Prostate gland (tissue), 2 donors: ENCODE data around the gene FCN1. TPM values are rescaled to one million over a fixed set of nuclear protein-coding genes. Genes with fewer than 3 reads are reported as not detected.

Experiments used
- DNase-seq: peaks from one replicate; pipeline ENCODE4 v3.0.0-alpha.2; 2019; ENCODE audit warnings: low spot score
- H3K27ac ChIP-seq, 2 donors: fragments of 200-600 bp; sonication (generic); 2 replicates each; pipeline ENCODE4 v1.5.1; 2017 to 2019
- H3K27me3 ChIP-seq: fragments of 200-600 bp; sonication (generic); replicated peaks from 2 replicates; pipeline ENCODE4 v1.5.1; 2019; ENCODE audit not compliant: insufficient read depth
- H3K36me3 ChIP-seq, 2 donors: fragments of 200-600 bp; sonication (generic); 1 replicate in 1 of 2; 2 replicates in 1 of 2; pipeline versions ENCODE4 v1.5.1 to v1.8.1; 2017 to 2019
- H3K4me1 ChIP-seq: fragments of 200-600 bp; sonication (generic); replicated peaks from 2 replicates; pipeline ENCODE4 v1.5.1; 2019
- H3K4me3 ChIP-seq, 2 donors: fragments of 200-600 bp; sonication (generic); 2 replicates each; pipeline ENCODE4 v1.5.1; 2017 to 2019
- H3K9me3 ChIP-seq: fragments of 200-600 bp; sonication (generic); 2 replicates; pipeline ENCODE4 v1.5.1; 2017
- POLR2A ChIP-seq: fragments of 450-650 bp; IDR thresholded peaks from one replicate; pipeline ENCODE4 v1.6.1; 2016; ENCODE audit warnings: antibody characterized with exemption, mild to moderate bottlenecking
- POLR2AphosphoS5 ChIP-seq: sonication (generic); formaldehyde crosslinking; IDR thresholded peaks from one replicate; pipeline ENCODE4 v1.6.1; 2017; ENCODE audit warnings: antibody characterized with exemption
- WGBS: methylation state at CpG from one replicate; pipeline ENCODE4 v1.1.5; 2018; 5-methylcytosine and 5-hydroxymethylcytosine counted together
- intact Hi-C: fragments of 100-400 bp; cut with DNase I; formaldehyde crosslinking; loops from one replicate; pipeline ENCODE4 v1.14.2; 2022
- total RNA-seq, 2 donors: library from RNA; depleted of rRNA; stranded (reverse); fragments of >200 nt; gene quantifications; one replicate each; pipeline ENCODE4 v1.1.0, GENCODE V29; 2016
- TF ChIP-seq, protein P1 (sequence below), 4 experiments: fragments of 200-600 bp in 2 of 4; fragments of 450-650 bp in 2 of 4; sonication (generic) in 2 of 4; IDR thresholded peaks; 1 replicate in 3 of 4; 2 replicates in 1 of 4; pipeline ENCODE4 v1.5.1; 2016 to 2019; ENCODE audit warnings: antibody characterized with exemption in 4 of 4, mild to moderate bottlenecking in 2 of 4, moderate library complexity in 2 of 4

Gene FCN1
- total RNA-seq, 2 donors from 2014 or later: 0.23 to 0.34 TPM

DNA sequence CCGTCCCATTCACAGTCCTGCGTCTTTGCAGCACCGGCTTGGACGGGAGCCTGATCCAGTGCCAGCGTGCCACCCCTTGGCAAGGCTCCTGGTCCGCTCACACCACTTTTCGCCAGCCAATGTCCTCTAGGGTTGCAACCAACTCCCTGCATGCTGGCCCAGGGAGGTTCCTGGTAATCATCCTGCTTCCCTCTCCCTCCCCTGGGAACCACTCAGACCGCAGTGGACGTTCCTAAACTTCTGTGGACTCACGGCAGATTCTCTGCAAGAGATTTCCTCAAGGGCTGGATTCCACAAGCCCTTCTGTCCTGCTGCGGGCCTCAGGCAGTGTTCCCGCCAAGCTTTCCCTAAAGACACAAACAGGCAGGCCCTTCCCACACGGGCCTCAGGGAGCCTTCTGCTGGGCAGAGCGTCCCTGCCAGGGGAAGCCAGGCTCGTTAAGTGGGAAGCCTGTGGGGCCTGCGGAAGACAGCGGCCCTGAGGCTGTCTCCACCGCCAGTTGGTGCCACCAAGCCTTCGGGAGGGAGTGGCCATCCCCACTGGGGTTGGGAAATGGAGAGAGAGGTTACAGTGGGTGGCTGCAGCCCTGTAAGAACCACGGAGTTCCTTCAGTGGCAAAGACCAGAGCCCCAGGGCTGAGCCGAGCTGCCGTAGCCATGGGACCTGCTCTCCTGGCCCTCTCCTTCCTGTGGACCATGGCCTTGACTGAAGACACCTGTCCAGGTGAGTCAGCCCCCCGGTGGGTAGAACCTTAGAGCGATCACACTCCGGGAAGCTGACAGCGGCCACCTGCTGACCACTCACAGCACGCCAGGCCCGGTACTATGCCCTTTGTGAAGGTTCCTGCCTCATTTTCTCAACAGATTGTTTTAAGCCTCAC, 53.5 kb downstream of the FCN1 start:
- 47% methylated on average over 28 of the region's 28 CpGs for WGBS
- Histone ChIP-seq H3K36me3 (no peaks in the 10 kb centered on the region), H3K4me1 (peaks cover 5% of the 10 kb centered on the region), H3K27ac (peak overlapping the region; percentile 75 to 82), H3K4me3 (no peak overlapping the region), H3K9me3 (no peaks in the 10 kb centered on the region), H3K27me3 (no peaks in the 10 kb centered on the region)
- TF ChIP-seq POLR2A: no peak
- TF ChIP-seq, protein P1, sequence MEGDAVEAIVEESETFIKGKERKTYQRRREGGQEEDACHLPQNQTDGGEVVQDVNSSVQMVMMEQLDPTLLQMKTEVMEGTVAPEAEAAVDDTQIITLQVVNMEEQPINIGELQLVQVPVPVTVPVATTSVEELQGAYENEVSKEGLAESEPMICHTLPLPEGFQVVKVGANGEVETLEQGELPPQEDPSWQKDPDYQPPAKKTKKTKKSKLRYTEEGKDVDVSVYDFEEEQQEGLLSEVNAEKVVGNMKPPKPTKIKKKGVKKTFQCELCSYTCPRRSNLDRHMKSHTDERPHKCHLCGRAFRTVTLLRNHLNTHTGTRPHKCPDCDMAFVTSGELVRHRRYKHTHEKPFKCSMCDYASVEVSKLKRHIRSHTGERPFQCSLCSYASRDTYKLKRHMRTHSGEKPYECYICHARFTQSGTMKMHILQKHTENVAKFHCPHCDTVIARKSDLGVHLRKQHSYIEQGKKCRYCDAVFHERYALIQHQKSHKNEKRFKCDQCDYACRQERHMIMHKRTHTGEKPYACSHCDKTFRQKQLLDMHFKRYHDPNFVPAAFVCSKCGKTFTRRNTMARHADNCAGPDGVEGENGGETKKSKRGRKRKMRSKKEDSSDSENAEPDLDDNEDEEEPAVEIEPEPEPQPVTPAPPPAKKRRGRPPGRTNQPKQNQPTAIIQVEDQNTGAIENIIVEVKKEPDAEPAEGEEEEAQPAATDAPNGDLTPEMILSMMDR (IDR thresholded peaks at IDR 0.05): no peak
- TF ChIP-seq POLR2AphosphoS5: peak; percentile 81
- intact Hi-C loops: no loop called here
- DNase-seq: peak; percentile 80

DNA sequence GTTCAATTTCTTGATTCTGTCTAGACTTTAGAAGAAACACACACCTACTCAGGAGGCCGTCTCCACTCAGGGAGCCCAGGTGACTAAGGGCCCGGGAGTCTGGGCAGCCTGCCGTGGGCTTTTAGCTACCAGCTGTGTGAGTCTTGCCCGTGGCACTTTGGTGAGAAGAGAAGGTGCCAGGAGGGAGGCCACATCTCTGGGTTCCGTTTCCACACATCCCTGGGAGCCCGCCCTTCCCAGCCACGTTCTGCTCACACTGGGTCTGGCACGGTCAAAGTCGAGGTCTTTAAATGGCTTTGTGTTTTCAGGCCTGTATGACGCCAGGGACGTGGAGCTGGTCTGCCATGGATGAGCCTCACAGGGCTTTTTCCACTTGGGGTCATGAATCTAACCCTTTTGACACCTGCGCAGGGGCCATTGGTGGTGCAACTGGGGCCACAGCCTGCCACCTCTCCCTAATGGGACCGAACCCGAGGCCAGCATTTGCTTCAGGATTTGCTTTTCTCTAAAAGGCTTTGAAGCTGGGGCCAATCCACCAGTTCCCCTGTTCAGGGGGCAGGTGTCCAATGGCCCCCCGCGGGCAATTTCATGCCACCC, 54.3 kb downstream of the FCN1 start:
- intact Hi-C loops: no loop called here
- H3K36me3 ChIP-seq: no peaks in the 10 kb centered on the region
- H3K9me3 ChIP-seq: no peaks in the 10 kb centered on the region
- peak; percentile 44 for DNase-seq
- peaks cover 5% of the 10 kb centered on the region for H3K4me1 ChIP-seq
- no peak overlapping the region for H3K4me3 ChIP-seq
- H3K27me3 ChIP-seq: no peaks in the 10 kb centered on the region
- WGBS: 61% methylated on average over 15 of the region's 16 CpGs
- no peak for TF ChIP-seq POLR2A
- TF ChIP-seq, protein P1 (IDR thresholded peaks at IDR 0.05): no peak
- TF ChIP-seq POLR2AphosphoS5: no peak
- peak overlapping the region; percentile 75 to 82 for H3K27ac ChIP-seq

DNA sequence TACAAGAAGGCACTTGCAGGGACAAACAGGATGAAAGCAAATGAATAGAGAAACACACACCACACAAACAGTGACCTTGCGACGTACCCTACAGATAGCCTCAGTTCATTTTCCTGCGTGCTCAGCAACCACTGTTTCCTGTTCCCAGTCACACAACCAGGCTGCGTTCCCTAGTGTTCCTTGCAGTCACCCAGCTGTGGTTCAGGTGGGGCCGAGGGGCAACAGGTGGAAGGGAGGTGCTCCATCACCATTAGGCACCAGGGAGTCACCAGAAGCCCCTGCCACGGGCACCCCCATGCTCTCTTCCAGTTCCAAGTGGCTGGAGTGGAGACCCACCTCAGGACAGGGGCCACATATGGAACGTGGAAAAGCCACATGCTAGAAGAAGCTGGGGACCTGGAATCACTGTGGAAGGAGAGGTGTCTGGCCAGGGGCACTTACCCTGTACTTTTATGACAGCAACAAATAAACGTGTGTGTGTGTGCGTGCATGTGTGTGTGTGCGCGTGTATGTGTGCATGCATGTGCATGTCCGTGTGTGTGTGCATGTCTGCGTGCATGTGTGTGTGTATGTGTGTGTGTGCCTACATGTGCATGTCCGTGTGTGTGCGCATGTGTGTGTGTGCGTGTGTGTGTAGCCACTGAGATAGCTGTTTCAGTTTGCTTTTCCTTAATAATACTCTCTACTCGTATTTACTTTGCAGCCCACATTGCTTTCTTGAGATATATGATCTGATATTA, 55.9 kb downstream of the FCN1 start:
- intact Hi-C loops: no loop called here
- no peaks in the 10 kb centered on the region for H3K27me3 ChIP-seq
- WGBS: 88% methylated on average over 17 of the region's 17 CpGs

DNA sequence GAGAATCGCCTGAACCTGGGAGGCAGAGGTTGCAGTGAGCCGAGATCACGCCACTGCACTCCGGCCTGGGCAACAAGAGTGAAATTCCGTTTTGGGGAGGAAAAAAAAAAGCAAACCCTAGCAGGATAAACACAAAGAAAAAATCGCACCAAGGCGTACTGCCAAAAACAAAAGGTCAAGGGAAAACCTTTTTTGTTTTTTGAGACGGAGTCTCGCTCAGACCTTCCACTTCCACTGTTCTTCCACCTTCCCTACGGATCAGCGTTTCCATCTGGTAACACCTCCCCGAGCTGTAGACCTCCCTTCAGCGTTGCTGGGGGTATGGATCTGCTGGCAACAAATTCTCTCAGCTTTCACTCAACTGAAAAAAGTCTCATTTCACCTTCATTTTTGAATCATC, 57.2 kb downstream of the FCN1 start:
- no peak for TF ChIP-seq POLR2A
- TF ChIP-seq POLR2AphosphoS5: no peak
- TF ChIP-seq, protein P1 (IDR thresholded peaks at IDR 0.05): no peak
- no peak overlapping the region for H3K27ac ChIP-seq

More for the DNA sequence above, 55.9 kb downstream of the FCN1 start:
- no peak for DNase-seq
- H3K9me3 ChIP-seq: no peaks in the 10 kb centered on the region
- peaks cover 5% of the 10 kb centered on the region for H3K4me1 ChIP-seq
- TF ChIP-seq POLR2AphosphoS5: no peak
- TF ChIP-seq, protein P1 (IDR thresholded peaks at IDR 0.05): no peak
- TF ChIP-seq POLR2A: no peak
- H3K27ac ChIP-seq: no peak overlapping the region
- H3K36me3 ChIP-seq: no peaks in the 10 kb centered on the region
- H3K4me3 ChIP-seq: no peak overlapping the region

More for the DNA sequence above, 57.2 kb downstream of the FCN1 start:
- H3K9me3 ChIP-seq: no peaks in the 10 kb centered on the region
- DNase-seq: no peak
- H3K36me3 ChIP-seq: no peaks in the 10 kb centered on the region
- H3K27me3 ChIP-seq: no peaks in the 10 kb centered on the region
- intact Hi-C loops: no loop called here
- H3K4me1 ChIP-seq: peaks cover 5% of the 10 kb centered on the region
- H3K4me3 ChIP-seq: no peak overlapping the region
- WGBS: 71% methylated on average over 13 of the region's 13 CpGs
